DND-41 (cell line): ENCODE data around the gene FMN1.

Experiments used
- ATAC-seq: fragments of 200-7000 bp; cut with Tn5 transposase; 3 replicates; pipeline ENCODE4 v1.9.1; 2021; ENCODE audit warnings: low read depth; ENCODE audit not compliant: insufficient read depth
- DNase-seq: peaks from one replicate; pipeline ENCODE4 v3.0.0-alpha.2; 2020
- H2AFZ ChIP-seq: 2 replicates; pipeline ENCODE4 v1.6.0; 2012; ENCODE audit warnings: low read depth, low read length
- H3K27ac ChIP-seq: 2 replicates; pipeline ENCODE4 v1.5.1; 2012; ENCODE audit warnings: low read length, inconsistent platforms
- H3K27me3 ChIP-seq: fragments of 200-600 bp; sonication (generic); 2 replicates; pipeline ENCODE4 v1.6.0; 2012; ENCODE audit warnings: low read length, mild to moderate bottlenecking, inconsistent platforms; ENCODE audit not compliant: insufficient read depth, poor library complexity
- H3K36me3 ChIP-seq: 2 replicates; pipeline ENCODE4 v1.5.1; 2012; ENCODE audit warnings: low read length, inconsistent platforms; ENCODE audit not compliant: insufficient read depth
- H3K4me1 ChIP-seq: 2 replicates; pipeline ENCODE4 v1.5.1; 2012; ENCODE audit warnings: mild to moderate bottlenecking, low read length; ENCODE audit not compliant: insufficient read depth
- H3K4me2 ChIP-seq: 2 replicates; pipeline ENCODE4 v1.6.0; 2012; ENCODE audit warnings: mild to moderate bottlenecking, moderate library complexity, low read length, inconsistent platforms; ENCODE audit not compliant: insufficient read depth
- H3K4me3 ChIP-seq, 2 experiments: fragments of 200-600 bp in 1 of 2; shearing (Covaris generic) in 1 of 2; 2 replicates each; pipeline ENCODE4 v1.5.1; 2012 to 2016; ENCODE audit warnings: inconsistent platforms in 2 of 2, low read length in 2 of 2, mild to moderate bottlenecking in 2 of 2, low read depth in 1 of 2, moderate library complexity in 1 of 2
- H3K79me2 ChIP-seq: 2 replicates; pipeline ENCODE4 v1.6.0; 2012; ENCODE audit warnings: low read length, inconsistent platforms; ENCODE audit not compliant: insufficient read depth
- H3K9ac ChIP-seq: 2 replicates; pipeline ENCODE4 v1.6.0; 2012; ENCODE audit warnings: low read depth, mild to moderate bottlenecking, inconsistent platforms, low read length, moderate library complexity
- H3K9me3 ChIP-seq: 2 replicates; pipeline ENCODE4 v1.5.1; 2012; ENCODE audit warnings: low read length, moderate library complexity, mild to moderate bottlenecking, inconsistent platforms; ENCODE audit not compliant: insufficient read depth, severe bottlenecking
- H4K20me1 ChIP-seq: 2 replicates; pipeline ENCODE4 v1.6.0; 2012; ENCODE audit warnings: low read length; ENCODE audit not compliant: insufficient read depth
- EZH2 ChIP-seq: IDR thresholded peaks from 3 replicates; pipeline ENCODE4 v1.6.1; 2012; ENCODE audit warnings: borderline replicate concordance, low read depth, mild to moderate bottlenecking, moderate library complexity, low read length, inconsistent platforms; ENCODE audit not compliant: severe bottlenecking
- TF ChIP-seq, protein P1 (sequence below): IDR thresholded peaks from 2 replicates; pipeline ENCODE4 v1.5.1; 2012; ENCODE audit warnings: borderline replicate concordance, low read length, moderate library complexity, mild to moderate bottlenecking; ENCODE audit not compliant: poor library complexity, severe bottlenecking; ENCODE audit errors: extremely low read depth

The FMN1 gene

DNA sequence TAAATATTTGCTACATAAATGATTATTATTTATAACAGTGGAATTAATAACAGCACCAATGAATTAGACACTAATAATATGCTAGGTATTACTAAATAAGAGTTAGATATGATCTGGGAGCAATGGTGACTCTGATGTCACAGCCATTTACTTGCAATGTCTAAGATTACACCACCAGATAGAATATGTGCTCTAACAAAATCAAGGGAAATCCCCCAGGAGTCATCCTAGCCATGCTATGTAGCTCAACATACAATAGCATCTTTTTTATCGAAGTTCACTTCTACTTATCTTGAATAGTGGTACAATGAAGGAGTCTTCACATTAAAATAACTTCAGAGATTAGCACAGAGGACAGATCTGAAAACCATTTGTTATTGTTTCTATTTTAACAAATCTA lies 154.0 kb downstream of the FMN1 start:
- Histone ChIP-seq H3K36me3 (no peaks in the 10 kb centered on the region), H3K79me2 (no peaks in the 10 kb centered on the region), H3K9me3 (peaks cover 6% of the 10 kb centered on the region), H3K27me3 (no peaks in the 10 kb centered on the region), H3K27ac (no peak overlapping the region), H3K4me1 (no peaks in the 10 kb centered on the region), H4K20me1 (no peaks in the 10 kb centered on the region), H2AFZ (no peak overlapping the region), H3K4me3 (no peak overlapping the region), H3K9ac (no peak overlapping the region), H3K4me2 (no peak overlapping the region)
- ATAC-seq (no peak), DNase-seq (no peak)
- TF ChIP-seq, protein P1, sequence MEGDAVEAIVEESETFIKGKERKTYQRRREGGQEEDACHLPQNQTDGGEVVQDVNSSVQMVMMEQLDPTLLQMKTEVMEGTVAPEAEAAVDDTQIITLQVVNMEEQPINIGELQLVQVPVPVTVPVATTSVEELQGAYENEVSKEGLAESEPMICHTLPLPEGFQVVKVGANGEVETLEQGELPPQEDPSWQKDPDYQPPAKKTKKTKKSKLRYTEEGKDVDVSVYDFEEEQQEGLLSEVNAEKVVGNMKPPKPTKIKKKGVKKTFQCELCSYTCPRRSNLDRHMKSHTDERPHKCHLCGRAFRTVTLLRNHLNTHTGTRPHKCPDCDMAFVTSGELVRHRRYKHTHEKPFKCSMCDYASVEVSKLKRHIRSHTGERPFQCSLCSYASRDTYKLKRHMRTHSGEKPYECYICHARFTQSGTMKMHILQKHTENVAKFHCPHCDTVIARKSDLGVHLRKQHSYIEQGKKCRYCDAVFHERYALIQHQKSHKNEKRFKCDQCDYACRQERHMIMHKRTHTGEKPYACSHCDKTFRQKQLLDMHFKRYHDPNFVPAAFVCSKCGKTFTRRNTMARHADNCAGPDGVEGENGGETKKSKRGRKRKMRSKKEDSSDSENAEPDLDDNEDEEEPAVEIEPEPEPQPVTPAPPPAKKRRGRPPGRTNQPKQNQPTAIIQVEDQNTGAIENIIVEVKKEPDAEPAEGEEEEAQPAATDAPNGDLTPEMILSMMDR = no peak
- TF ChIP-seq EZH2 = no peak

GRCh38 chr15:33034588-33034987 lies 159.9 kb downstream of the FMN1 start:
- no peak for TF ChIP-seq EZH2
- TF ChIP-seq, protein P1 = no peak
- H3K9me3 ChIP-seq = no peaks in the 10 kb centered on the region

DNA sequence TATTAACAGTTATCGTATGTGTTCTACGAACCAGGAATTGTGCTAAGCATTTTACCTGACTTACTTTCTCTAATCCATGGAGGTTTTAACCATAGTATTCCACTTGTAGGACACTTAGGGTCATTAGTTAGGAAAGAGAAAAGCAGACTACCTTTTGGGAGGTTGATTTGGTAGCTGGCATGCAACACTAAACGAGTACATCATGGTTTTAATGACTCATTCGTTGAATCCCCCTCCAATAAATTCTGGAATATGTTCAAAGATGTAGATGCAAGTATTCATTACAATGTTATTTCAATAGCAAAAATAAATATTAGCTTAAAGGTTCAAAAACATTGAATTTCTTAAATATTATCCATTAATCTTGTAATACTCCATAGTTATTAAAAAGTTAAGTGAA lies 162.5 kb downstream of the FMN1 start:
- ATAC-seq (no peak), DNase-seq (no peak)
- no peaks in the 10 kb centered on the region for H3K36me3 ChIP-seq
- no peak overlapping the region for H3K4me2 ChIP-seq
- H2AFZ ChIP-seq = no peak overlapping the region
- no peak overlapping the region for H3K27ac ChIP-seq
- no peaks in the 10 kb centered on the region for H4K20me1 ChIP-seq
- no peaks in the 10 kb centered on the region for H3K79me2 ChIP-seq
- H3K4me1 ChIP-seq = no peaks in the 10 kb centered on the region
- no peaks in the 10 kb centered on the region for H3K9me3 ChIP-seq
- no peak for TF ChIP-seq EZH2
- TF ChIP-seq, protein P1 = no peak
- peaks cover 3% of the 10 kb centered on the region for H3K27me3 ChIP-seq
- H3K9ac ChIP-seq = no peak overlapping the region
- H3K4me3 ChIP-seq = no peak overlapping the region

More at GRCh38 chr15:33034588-33034987, 159.9 kb downstream of the FMN1 start:
- no peak overlapping the region for H3K9ac ChIP-seq
- H3K36me3 ChIP-seq = no peaks in the 10 kb centered on the region
- H4K20me1 ChIP-seq = no peaks in the 10 kb centered on the region
- H3K79me2 ChIP-seq = no peaks in the 10 kb centered on the region
- DNase-seq (no peak), ATAC-seq (no peak)
- H3K27ac ChIP-seq = no peak overlapping the region
- H3K27me3 ChIP-seq = peaks cover 3% of the 10 kb centered on the region
- H3K4me1 ChIP-seq = no peaks in the 10 kb centered on the region
- no peak overlapping the region for H3K4me2 ChIP-seq
- no peak overlapping the region for H2AFZ ChIP-seq
- no peak overlapping the region for H3K4me3 ChIP-seq

GRCh38 chr15:33031324-33031821 lies 163.1 kb downstream of the FMN1 start:
- Histone ChIP-seq H3K9ac (no peak overlapping the region), H3K4me1 (no peaks in the 10 kb centered on the region), H4K20me1 (no peaks in the 10 kb centered on the region), H2AFZ (no peak overlapping the region), H3K79me2 (no peaks in the 10 kb centered on the region), H3K27me3 (peaks cover 3% of the 10 kb centered on the region), H3K9me3 (no peaks in the 10 kb centered on the region), H3K4me2 (no peak overlapping the region), H3K27ac (no peak overlapping the region), H3K4me3 (no peak overlapping the region), H3K36me3 (no peaks in the 10 kb centered on the region)
- no peak for ATAC-seq
- TF ChIP-seq, protein P1 = no peak
- TF ChIP-seq EZH2 = no peak
- no peak for DNase-seq
